NCI-H524 treated with DMSO at 0.1 percent for 48 hours (cell line): ENCODE data around the gene CAVIN3.

Experiments
- DNase-seq: peaks from one replicate; lab custom pipeline; 2025; lab: John Stamatoyannopoulos, UW

Gene CAVIN3

DNA sequence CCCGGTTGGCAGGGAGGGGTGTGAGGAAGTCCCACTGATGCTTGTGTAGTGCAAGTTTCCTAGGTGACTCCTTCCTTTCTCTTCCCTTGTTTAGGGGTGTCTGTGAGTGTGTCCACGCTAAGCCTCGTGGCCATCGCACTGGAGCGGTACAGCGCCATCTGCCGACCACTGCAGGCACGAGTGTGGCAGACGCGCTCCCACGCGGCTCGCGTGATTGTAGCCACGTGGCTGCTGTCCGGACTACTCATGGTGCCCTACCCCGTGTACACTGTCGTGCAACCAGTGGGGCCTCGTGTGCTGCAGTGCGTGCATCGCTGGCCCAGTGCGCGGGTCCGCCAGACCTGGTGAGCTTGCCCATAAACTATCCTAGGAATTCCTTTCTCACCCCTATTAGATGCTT lies 50.3 kb downstream of the CAVIN3 start:
- DNase-seq, result no peak
